Posterior vena cava (tissue), 2 donors: ENCODE results near the gene CNTN6. TPM values are rescaled to one million over a fixed set of nuclear protein-coding genes. Genes with fewer than 3 reads are reported as not detected.

ENCODE experiments used
- DNase-seq: peaks from one replicate; pipeline ENCODE4 v3.0.0-alpha.2; 2020; ENCODE audit warnings: low spot score
- intact Hi-C, 2 donors: fragments of 100-400 bp; cut with DNase I; formaldehyde crosslinking; loops; one replicate each; pipeline versions ENCODE4 v1.14.1 to v1.14.2; 2022 to 2023
- total RNA-seq, 2 donors: library from RNA; stranded (reverse); fragmentation: NEBNext Ultra II Directional; extraction: Animal tissue kit (Norgen Biotek cat#: 25700); gene quantifications; one replicate each; pipeline ENCODE4 v1.2.1, GENCODE V29; 2021
- donor health status: DM: yes; HTN: yes; CAD: no.
- donor health status: DM: yes; HTN: yes; CAD: no.

The CNTN6 gene
- total RNA-seq, 2 donors from 2014 or later = 2.1 to 11.2 TPM

- intact Hi-C loops = no loop called here
- DNase-seq = no peak
Observed at GRCh38 chr3:1252061-1252430, 159.2 kb downstream of the CNTN6 start.

- intact Hi-C loops = no loop called here
- DNase-seq = no peak
Observed at GRCh38 chr3:1262246-1262645, 169.4 kb downstream of the CNTN6 start.

- no peak for DNase-seq
- intact Hi-C loops = no loop called here
Observed at GRCh38 chr3:1263121-1263520, 170.3 kb downstream of the CNTN6 start.

- intact Hi-C loops = loop anchor here in 1 of 2 donors (5.0 kb wide), 1 partner anchor 87 kb away; no protein-coding TSS in a partner anchor
- DNase-seq = no peak
Observed at GRCh38 chr3:1269808-1270207, 177.0 kb downstream of the CNTN6 start.

GRCh38 chr3:1272546-1273265 is 179.9 kb downstream of the CNTN6 start:
- DNase-seq = no peak
- intact Hi-C loops = loop anchor here in 1 of 2 donors (5.0 kb wide), 1 partner anchor 85 kb away; no protein-coding TSS in a partner anchor

- intact Hi-C loops = no loop called here
- DNase-seq = no peak
Observed at GRCh38 chr3:1275495-1275894, 182.7 kb downstream of the CNTN6 start.

GRCh38 chr3:1287815-1288214 is 195.0 kb downstream of the CNTN6 start:
- no peak for DNase-seq
- intact Hi-C loops = no loop called here

GRCh38 chr3:1288805-1289494 is 196.1 kb downstream of the CNTN6 start:
- intact Hi-C loops = no loop called here
- DNase-seq = no peak

- DNase-seq = no peak
- intact Hi-C loops = no loop called here
Observed at GRCh38 chr3:1292571-1293071, 199.8 kb downstream of the CNTN6 start.

GRCh38 chr3:1294586-1294985 is 201.8 kb downstream of the CNTN6 start:
- DNase-seq = no peak
- intact Hi-C loops = no loop called here

GRCh38 chr3:1318296-1319005 is 225.6 kb downstream of the CNTN6 start:
- intact Hi-C loops = no loop called here

GRCh38 chr3:1326546-1326945 is 233.7 kb downstream of the CNTN6 start:
- intact Hi-C loops = no loop called here
- DNase-seq = no peak

More at GRCh38 chr3:1318296-1319005, 225.6 kb downstream of the CNTN6 start:
- DNase-seq = no peak

- intact Hi-C loops = no loop called here
- no peak for DNase-seq
Observed at GRCh38 chr3:1330107-1330506, 237.3 kb downstream of the CNTN6 start.

- intact Hi-C loops = no loop called here
- DNase-seq = no peak
Observed at GRCh38 chr3:1346386-1346785, 253.6 kb downstream of the CNTN6 start.

- intact Hi-C loops = no loop called here
- DNase-seq = no peak
Observed at GRCh38 chr3:1348547-1348946, 255.7 kb downstream of the CNTN6 start.

- DNase-seq = no peak
Observed at GRCh38 chr3:1350885-1351284, 258.1 kb downstream of the CNTN6 start.

GRCh38 chr3:1355691-1356090 is 262.9 kb downstream of the CNTN6 start:
- DNase-seq = no peak
- intact Hi-C loops = loop anchor here in 1 of 2 donors (5.0 kb wide), 1 partner anchor 83 kb away; no protein-coding TSS in a partner anchor

More at GRCh38 chr3:1350885-1351284, 258.1 kb downstream of the CNTN6 start:
- intact Hi-C loops = no loop called here

GRCh38 chr3:1356101-1356500 is 263.3 kb downstream of the CNTN6 start:
- DNase-seq = no peak
- intact Hi-C loops = loop anchor here in 1 of 2 donors (5.0 kb wide), 1 partner anchor 84 kb away; no protein-coding TSS in a partner anchor

GRCh38 chr3:1365528-1365927 is 272.7 kb downstream of the CNTN6 start:
- intact Hi-C loops = no loop called here
- no peak for DNase-seq

- intact Hi-C loops = no loop called here
- no peak for DNase-seq
Observed at GRCh38 chr3:1374471-1374870, 281.6 kb downstream of the CNTN6 start.
